Stimulated activated CD8-positive, alpha-beta memory T cell treated with anti-CD3 and anti-CD28 coated beads, Interleukin-4, amount 100 ng/mL, for 4 hours (primary cell): Measurements from ENCODE around the gene FARP2.
A peak's percentile ranks its signal among the peaks of the same experiment; 100 is the strongest.
"Not testable (repeated sequence)": the region's sequence is repeated elsewhere in the genome, so short reads cannot be mapped to it uniquely, and the experiment has no call there.

ENCODE experiments used
- DNase-seq, 2 donors: peaks; one replicate each; pipeline ENCODE4 v3.0.0-alpha.2; 2020; ENCODE audit warnings: low read depth in 2 of 2, low spot score in 1 of 2

The FARP2 gene

GRCh38 chr2:241399941-241400922, 44.1 kb downstream of the FARP2 start:
- DNase-seq: no peak

GRCh38 chr2:241408849-241409248, 52.8 kb downstream of the FARP2 start:
- DNase-seq: no peak

- DNase-seq: no peak
Measured at GRCh38 chr2:241410739-241411176, 54.7 kb downstream of the FARP2 start.

- no peak for DNase-seq
Measured at GRCh38 chr2:241412144-241412543, 56.1 kb downstream of the FARP2 start.

- not testable (repeated sequence) for DNase-seq
Measured at GRCh38 chr2:241413501-241413900, 57.4 kb downstream of the FARP2 start.

- no peak for DNase-seq
Measured at GRCh38 chr2:241413929-241414580, 58.0 kb downstream of the FARP2 start.

GRCh38 chr2:241415196-241415595, 59.1 kb downstream of the FARP2 start:
- DNase-seq: no peak

- no peak for DNase-seq
Measured at GRCh38 chr2:241417626-241418025, 61.5 kb downstream of the FARP2 start.

GRCh38 chr2:241421330-241421729, 65.2 kb downstream of the FARP2 start:
- no peak for DNase-seq

GRCh38 chr2:241421942-241422341, 65.9 kb downstream of the FARP2 start:
- not testable (repeated sequence) for DNase-seq

GRCh38 chr2:241422350-241422749, 66.3 kb downstream of the FARP2 start:
- no peak for DNase-seq

- DNase-seq: not testable (repeated sequence)
Measured at GRCh38 chr2:241423489-241423888, 67.4 kb downstream of the FARP2 start.

- no peak for DNase-seq
Measured at GRCh38 chr2:241425368-241425767, 69.3 kb downstream of the FARP2 start.

- no peak for DNase-seq
Measured at GRCh38 chr2:241430178-241430577, 74.1 kb downstream of the FARP2 start.

- DNase-seq: no peak
Measured at GRCh38 chr2:241432824-241433448, 76.9 kb downstream of the FARP2 start.

GRCh38 chr2:241437179-241437578, 81.1 kb downstream of the FARP2 start:
- no peak for DNase-seq

GRCh38 chr2:241441492-241441891, 85.4 kb downstream of the FARP2 start:
- no peak for DNase-seq

GRCh38 chr2:241443486-241444223, 87.6 kb downstream of the FARP2 start:
- peak; percentile 79 to 92 for DNase-seq

- no peak for DNase-seq
Measured at GRCh38 chr2:241445426-241445825, 89.3 kb downstream of the FARP2 start.

- DNase-seq: not testable (repeated sequence)
Measured at GRCh38 chr2:241450092-241450491, 94.0 kb downstream of the FARP2 start.
